ENCODE measurements around the gene STMN1. TPM values are rescaled to one million over a fixed set of nuclear protein-coding genes. Genes with fewer than 3 reads are reported as not detected.

Gene STMN1
- total RNA-seq, 2 experiments from 2014 or later = 575 to 595 TPM

DNA sequence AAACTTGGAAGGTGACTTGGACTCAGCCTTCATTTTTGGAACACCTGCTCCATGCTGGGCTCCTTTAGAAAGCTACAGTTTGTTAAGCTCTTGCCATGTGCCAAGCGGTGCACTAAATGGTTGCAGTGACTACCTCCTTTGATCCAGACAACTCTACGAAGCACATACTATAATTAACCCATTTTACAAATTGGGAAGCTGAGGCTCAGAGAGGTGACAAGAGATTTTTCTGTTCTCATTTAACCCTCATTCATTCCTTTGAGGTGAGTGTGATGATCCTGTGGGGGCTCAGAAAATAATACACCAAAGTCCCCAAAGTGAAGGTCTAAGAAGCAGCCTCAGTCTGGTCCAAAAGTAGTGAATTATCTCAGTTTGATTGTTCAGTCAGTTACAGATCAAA, 29.1 kb downstream of the STMN1 start:
- Mint-ChIP-seq H3K9me3 (no peaks in the 10 kb centered on the region), H3K4me3 (no peak overlapping the region), H3K4me1 (peaks cover 9% of the 10 kb centered on the region), H3K27ac (no peak overlapping the region), H3K36me3 (no peaks in the 10 kb centered on the region), H3K27me3 (peaks cover 19% of the 10 kb centered on the region)
- DNase-seq (no peak), ATAC-seq (ENCODE audit: low read depth) (no peak)
- POLR2A ChIA-PET = interaction anchor here (0.5 kb wide), 1 partner anchor 234 kb away, joined by 3 read pairs; no protein-coding TSS in a partner anchor

DNA sequence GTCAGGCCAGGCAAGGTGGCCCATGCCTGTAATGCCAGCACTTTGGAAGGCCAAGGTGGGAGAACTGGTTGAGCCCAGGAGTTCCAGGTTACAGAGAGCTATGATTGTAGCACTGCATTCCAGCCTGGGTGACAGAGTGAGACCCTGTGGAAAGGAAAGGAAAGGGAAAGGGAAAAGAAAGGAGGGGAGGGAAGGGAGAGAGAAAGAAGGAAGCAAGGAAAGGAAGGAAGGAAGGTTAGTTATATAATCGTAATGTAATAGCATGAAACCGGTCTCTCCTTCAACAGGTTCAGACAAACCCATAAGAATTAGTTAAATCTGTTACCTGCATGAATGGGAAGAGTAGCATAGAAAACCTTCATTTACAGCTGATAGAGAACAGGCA, 29.5 kb downstream of the STMN1 start:
- Mint-ChIP-seq H3K9me3 (no peaks in the 10 kb centered on the region), H3K27me3 (peaks cover 19% of the 10 kb centered on the region), H3K27ac (no peak overlapping the region), H3K4me1 (peaks cover 9% of the 10 kb centered on the region), H3K36me3 (no peaks in the 10 kb centered on the region), H3K4me3 (no peak overlapping the region)
- DNase-seq (no peak), ATAC-seq (ENCODE audit: low read depth) (no peak)
- POLR2A ChIA-PET = interaction anchor here (0.5 to 2.0 kb wide), 2 partner anchors 56 to 234 kb away, joined by 3 to 11 read pairs; partner anchors contain the start of gene MTFR1L

DNA sequence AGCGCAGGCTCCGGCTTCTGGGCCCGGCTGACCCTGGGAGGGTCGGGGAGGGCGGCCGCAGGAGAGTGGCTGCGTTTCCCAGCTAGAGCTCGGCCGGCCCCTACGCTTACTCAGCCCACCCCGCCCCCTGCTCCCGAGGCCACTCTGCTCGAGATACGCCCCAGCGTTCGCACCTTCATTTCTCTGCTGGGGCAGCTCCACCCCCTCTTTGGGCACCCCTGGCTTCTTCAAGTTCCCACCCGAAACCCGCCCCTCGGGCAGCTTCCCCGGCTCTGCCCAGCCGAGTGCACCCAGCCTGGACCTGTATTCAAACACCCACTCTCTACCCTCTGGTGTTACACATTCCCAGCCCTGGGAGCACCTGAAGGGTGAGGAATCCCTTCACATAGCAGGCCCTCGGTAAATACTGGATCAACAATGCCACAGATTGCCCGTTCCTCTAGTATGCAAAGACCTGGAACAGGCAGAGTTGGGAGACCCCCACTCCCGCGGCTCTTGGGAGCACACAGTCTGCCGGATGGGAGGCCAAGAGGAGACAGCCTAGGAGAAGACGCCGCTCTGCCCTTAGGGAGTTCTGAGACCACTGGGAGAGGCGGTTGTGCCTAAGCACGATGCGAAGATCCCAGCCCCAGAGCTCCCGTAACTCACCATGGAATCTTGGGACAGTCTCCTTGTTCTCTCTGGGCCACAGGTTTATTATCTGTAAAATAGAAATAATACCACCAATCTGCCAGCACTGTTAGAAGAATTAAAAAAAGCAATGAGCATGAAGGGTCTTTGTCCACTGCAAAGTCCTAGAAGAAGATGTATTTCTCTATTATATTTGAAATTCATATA, 30.1 kb downstream of the STMN1 start:
- ATAC-seq (ENCODE audit: low read depth) (peak; percentile 24), DNase-seq (no peak)
- H3K36me3 Mint-ChIP-seq = no peaks in the 10 kb centered on the region
- H3K4me3 Mint-ChIP-seq = peak overlapping the region; percentile 51
- no peaks in the 10 kb centered on the region for H3K9me3 Mint-ChIP-seq
- no peak overlapping the region for H3K27ac Mint-ChIP-seq
- POLR2A ChIA-PET = interaction anchor here (0.9 to 2.0 kb wide), 6 partner anchors 9 to 126 kb away, joined by 4 to 11 read pairs (median 5); partner anchors contain the start of genes MTFR1L and PAFAH2
- peaks cover 19% of the 10 kb centered on the region for H3K27me3 Mint-ChIP-seq
- peaks cover 9% of the 10 kb centered on the region for H3K4me1 Mint-ChIP-seq

DNA sequence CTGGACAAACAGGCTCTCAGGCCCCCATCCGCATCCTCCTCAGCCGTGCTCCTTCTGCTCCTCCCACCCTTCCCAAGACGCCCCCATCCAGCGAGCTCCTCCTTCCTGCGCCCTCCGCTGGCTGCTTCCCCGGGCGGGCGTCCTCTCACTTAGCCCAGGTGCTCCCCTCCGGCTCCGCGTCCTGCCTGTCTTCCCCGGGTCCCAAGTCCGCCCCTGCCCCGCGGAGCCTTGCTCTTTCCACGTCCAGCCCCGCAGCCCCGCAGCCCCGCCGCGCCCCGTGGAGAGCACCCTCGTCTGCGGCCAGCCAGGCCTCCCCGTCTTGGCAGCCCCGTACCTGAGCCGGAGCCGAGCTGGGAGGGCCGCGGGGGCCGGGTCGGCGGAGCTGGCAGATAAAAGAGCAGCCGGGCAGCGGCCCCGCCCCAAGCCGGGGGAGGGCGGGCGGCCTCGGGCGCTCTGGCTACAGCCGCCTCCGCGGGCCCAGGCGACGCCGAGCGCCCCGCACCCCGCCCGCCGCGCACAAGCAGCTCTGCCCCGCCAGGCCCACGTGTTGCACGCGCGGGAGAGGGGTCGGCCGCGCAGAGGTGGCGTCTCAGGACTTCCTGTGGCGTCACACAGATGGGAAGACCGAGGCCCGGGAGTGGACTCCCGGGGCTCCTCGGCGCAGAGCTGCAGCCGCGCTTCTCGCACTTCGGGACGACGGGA, 30.9 kb downstream of the STMN1 start, which contains the start of gene PAQR7:
PAQR7 (minus strand) TSS at position 555 of the 702 bp plus-strand sequence. CDS start 11,869 bp downstream, outside the sequence.
- Mint-ChIP-seq H3K4me3 (peak within 1 kb of the TSS; percentile 90), H3K9me3 (no peaks in the 10 kb centered on the region), H3K36me3 (no peaks in the 10 kb centered on the region), H3K27me3 (peaks cover 19% of the 10 kb centered on the region), H3K4me1 (peaks cover 9% of the 10 kb centered on the region), H3K27ac (peak within 1 kb of the TSS; percentile 66)
- DNase-seq = peak; percentile 80
- peak; percentile 86 for ATAC-seq (ENCODE audit: low read depth)
- POLR2A ChIA-PET = interaction anchor here (0.9 to 2.0 kb wide), 7 partner anchors 9 to 127 kb away, joined by 4 to 11 read pairs (median 5); partner anchors contain the start of genes MTFR1L and PAFAH2

DNA sequence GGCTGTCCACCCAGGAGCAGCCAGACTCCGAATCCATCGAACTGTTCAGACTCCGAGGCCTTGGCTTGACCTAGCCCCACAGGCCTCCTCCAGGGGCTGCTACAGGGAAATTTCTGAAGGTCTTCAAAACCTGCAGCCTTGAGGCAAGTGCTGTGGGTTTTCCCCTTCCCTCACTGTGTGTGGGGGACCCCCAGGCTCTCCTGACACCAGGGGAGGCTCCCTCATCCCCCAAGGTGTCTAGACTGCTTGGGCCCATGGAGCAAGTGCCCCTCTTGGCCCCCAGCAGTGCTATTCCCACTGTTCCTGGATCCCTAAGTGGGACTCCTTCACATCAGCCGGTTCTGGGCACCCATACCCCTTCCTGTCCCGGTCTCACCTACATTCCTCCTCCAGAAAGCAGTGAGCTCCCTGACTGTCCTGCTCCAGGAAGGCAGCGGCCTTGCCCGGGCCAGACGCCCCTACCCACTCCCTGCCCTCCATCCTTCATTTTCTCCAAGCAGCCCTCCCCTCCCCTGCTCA, 31.5 kb downstream of the STMN1 start:
- peak overlapping the region; percentile 66 for H3K27ac Mint-ChIP-seq
- DNase-seq (no peak), ATAC-seq (ENCODE audit: low read depth) (no peak)
- POLR2A ChIA-PET = interaction anchor here (0.7 to 2.0 kb wide), 6 partner anchors 10 to 123 kb away, joined by 3 to 11 read pairs (median 5); partner anchors contain the start of genes MTFR1L and PAFAH2
- peak overlapping the region; percentile 90 for H3K4me3 Mint-ChIP-seq
- H3K36me3 Mint-ChIP-seq = no peaks in the 10 kb centered on the region
- peaks cover 9% of the 10 kb centered on the region for H3K4me1 Mint-ChIP-seq
- H3K9me3 Mint-ChIP-seq = no peaks in the 10 kb centered on the region
- peaks cover 18% of the 10 kb centered on the region for H3K27me3 Mint-ChIP-seq

DNA sequence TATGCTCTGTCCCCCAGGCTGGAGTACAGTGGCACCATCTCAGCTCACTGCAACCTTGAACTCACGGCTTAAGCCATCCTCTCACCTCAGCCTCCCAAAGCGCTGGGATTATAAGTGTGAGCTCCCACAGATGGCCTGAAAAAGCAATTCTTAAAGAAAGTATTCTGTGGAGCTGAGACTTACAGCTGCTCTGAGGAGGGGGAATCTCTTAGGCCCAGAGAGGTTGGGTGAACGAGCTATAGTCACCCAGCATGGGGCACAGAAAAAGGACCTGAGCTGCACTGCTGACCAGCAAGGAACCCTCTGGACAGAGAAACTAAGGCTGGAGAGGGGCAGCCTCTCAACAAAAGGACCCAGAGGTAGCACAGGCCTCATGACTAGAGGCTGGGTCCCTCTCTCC, 32.0 kb downstream of the STMN1 start:
- no peaks in the 10 kb centered on the region for H3K9me3 Mint-ChIP-seq
- peaks cover 16% of the 10 kb centered on the region for H3K27me3 Mint-ChIP-seq
- no peak for DNase-seq
- H3K27ac Mint-ChIP-seq = no peak overlapping the region
- no peaks in the 10 kb centered on the region for H3K36me3 Mint-ChIP-seq
- peaks cover 9% of the 10 kb centered on the region for H3K4me1 Mint-ChIP-seq
- H3K4me3 Mint-ChIP-seq = peak overlapping the region; percentile 90
- no peak for ATAC-seq (ENCODE audit: low read depth)
- POLR2A ChIA-PET = interaction anchor here (0.6 to 1.7 kb wide), 5 partner anchors 11 to 336 kb away, joined by 3 to 5 read pairs (median 5); partner anchors contain the start of gene PAFAH2

DNA sequence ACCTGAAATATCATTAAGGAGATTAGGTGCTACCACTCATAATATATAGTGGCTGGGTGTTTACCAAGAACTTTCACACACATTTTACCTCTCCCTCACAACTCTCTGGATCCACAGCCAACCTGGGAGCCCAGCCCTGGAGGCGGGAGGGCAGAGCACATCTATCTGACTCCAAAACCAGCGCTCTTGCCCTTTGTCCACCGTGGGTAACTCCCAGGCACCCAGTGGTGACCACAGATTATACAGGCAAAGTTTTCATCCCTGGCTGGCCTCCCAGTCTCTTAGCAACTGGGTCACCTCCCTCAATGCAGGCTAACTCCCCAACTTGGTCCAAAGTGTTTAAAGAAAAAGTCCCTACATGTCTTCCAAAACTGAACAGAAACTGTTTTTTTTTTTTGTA, 33.1 kb downstream of the STMN1 start:
- Mint-ChIP-seq H3K27ac (no peak overlapping the region), H3K27me3 (peaks cover 10% of the 10 kb centered on the region), H3K9me3 (no peaks in the 10 kb centered on the region), H3K4me3 (no peak overlapping the region), H3K36me3 (no peaks in the 10 kb centered on the region), H3K4me1 (peaks cover 9% of the 10 kb centered on the region)
- ATAC-seq (ENCODE audit: low read depth) = no peak
- no peak for DNase-seq
- POLR2A ChIA-PET = no interaction called here

DNA sequence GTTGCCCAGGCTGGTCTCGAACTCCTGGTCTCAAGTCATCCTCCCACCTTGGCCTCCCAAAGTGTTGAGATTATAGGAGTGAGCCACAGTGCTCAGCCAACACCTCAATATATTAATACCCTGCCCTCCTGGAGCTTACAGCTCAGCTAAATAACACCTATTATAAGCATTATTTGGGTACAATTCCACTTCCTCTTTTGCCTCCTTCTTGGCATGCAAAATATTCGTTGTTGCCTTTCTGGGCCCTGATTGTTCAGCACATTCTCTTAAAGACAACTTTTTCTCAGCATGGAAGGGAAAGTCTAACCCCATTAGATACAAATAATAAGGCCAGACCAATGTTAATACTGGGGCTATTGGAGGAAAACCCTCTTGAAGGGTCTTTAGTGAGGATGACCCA, 33.5 kb downstream of the STMN1 start:
- Mint-ChIP-seq H3K27ac (no peak overlapping the region), H3K27me3 (peaks cover 10% of the 10 kb centered on the region), H3K4me1 (peaks cover 9% of the 10 kb centered on the region), H3K9me3 (no peaks in the 10 kb centered on the region), H3K36me3 (no peaks in the 10 kb centered on the region), H3K4me3 (no peak overlapping the region)
- POLR2A ChIA-PET = no interaction called here
- no peak for ATAC-seq (ENCODE audit: low read depth)
- no peak for DNase-seq

DNA sequence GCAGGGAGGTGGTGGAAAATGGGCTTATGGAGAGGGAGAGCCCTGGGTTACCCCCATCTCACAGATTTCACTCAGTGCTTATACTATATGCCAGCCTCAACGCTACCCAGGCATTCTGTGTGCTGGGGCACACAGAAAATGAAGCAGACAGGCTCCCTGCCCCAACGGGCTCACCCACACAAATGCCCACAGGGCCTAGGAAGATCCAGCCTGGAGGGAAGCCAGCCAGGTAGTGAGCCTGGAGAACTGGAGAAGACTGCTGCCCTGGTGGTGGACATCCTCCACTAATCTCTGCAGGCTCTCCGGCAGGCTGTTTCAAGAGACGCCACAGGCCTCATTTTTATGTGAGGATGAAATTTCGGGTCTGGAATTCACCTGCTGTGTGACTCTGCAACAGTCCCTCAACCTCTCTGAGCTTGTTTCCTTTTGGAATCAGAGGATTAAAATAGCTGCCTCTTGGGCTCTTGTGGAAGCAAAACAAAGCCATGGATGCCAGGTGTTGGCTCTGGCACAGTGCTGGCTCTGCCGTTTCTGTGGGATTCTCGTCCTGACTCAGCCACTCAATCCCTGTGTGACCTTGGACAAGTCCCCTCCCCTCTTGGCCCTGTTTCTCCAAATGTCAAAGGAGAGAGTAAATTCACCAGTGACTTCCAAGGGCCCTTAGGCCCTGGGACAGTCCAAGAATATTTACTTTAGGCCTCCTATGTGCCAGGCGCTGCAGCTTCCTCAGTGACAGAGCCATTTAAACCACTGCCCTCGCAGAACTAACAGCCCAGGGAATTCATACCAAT, 34.3 kb downstream of the STMN1 start:
- H3K4me1 Mint-ChIP-seq = peaks cover 9% of the 10 kb centered on the region
- POLR2A ChIA-PET = no interaction called here
- no peak overlapping the region for H3K27ac Mint-ChIP-seq
- H3K9me3 Mint-ChIP-seq = no peaks in the 10 kb centered on the region
- DNase-seq (no peak), ATAC-seq (ENCODE audit: low read depth) (no peak)
- H3K4me3 Mint-ChIP-seq = no peak overlapping the region
- no peaks in the 10 kb centered on the region for H3K36me3 Mint-ChIP-seq
- peaks cover 10% of the 10 kb centered on the region for H3K27me3 Mint-ChIP-seq

DNA sequence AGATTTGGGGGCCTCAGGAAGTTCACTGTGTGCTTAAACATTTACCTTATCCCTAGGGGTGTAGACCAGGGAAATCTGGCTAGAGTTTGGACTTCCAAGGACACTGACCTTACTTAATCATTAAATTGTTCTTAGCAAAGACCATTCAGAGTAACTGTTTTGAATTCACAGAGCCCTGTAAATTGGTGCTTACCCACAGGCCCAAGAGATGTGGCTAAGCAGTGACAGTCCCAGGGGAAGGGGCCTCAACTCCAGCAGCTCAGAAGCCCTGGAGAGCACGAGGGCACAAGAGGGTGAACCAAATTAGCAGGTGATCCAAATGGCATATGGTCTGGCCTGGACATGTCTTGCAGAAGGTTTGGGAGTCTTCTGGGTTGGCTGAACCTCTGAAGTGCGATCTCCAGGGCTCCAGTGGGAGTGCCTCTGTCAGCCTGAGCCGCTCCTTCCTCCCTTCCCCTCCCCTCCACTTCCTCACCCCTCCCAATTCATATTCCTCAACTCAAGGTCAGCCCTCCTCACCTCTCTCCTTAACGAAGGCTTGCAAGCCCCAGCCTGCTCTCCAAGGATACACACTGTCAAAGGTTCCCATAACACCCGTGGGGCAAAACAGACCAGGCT, 35.0 kb downstream of the STMN1 start:
- Mint-ChIP-seq H3K27ac (no peak overlapping the region), H3K4me3 (no peak overlapping the region), H3K9me3 (no peaks in the 10 kb centered on the region), H3K4me1 (peaks cover 9% of the 10 kb centered on the region), H3K27me3 (peaks cover 3% of the 10 kb centered on the region), H3K36me3 (no peaks in the 10 kb centered on the region)
- no peak for ATAC-seq (ENCODE audit: low read depth)
- POLR2A ChIA-PET = no interaction called here
- no peak for DNase-seq

DNA sequence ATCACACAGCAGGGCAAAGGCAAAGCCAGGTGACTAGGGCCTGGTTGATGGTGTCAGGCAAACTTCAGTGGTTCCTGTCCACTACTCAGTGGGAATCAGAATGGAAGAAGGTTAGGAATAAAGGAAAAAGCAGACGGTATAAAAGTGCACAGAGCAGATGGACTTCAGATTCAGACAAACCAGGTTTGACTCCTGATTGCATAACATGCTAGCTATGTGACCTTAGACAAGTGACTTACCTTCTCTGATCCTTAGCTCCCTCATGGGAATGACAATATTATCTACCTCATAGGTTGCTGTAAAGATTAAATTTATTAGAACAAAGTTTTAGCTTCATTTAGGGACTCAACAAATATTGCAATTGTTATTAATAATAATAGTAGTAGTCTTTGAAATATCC, 35.6 kb downstream of the STMN1 start:
- H3K36me3 Mint-ChIP-seq = no peaks in the 10 kb centered on the region
- no peak overlapping the region for H3K4me3 Mint-ChIP-seq
- POLR2A ChIA-PET = no interaction called here
- no peaks in the 10 kb centered on the region for H3K27me3 Mint-ChIP-seq
- no peak overlapping the region for H3K27ac Mint-ChIP-seq
- ATAC-seq (ENCODE audit: low read depth) (no peak), DNase-seq (no peak)
- peaks cover 6% of the 10 kb centered on the region for H3K4me1 Mint-ChIP-seq
- no peaks in the 10 kb centered on the region for H3K9me3 Mint-ChIP-seq

DNA sequence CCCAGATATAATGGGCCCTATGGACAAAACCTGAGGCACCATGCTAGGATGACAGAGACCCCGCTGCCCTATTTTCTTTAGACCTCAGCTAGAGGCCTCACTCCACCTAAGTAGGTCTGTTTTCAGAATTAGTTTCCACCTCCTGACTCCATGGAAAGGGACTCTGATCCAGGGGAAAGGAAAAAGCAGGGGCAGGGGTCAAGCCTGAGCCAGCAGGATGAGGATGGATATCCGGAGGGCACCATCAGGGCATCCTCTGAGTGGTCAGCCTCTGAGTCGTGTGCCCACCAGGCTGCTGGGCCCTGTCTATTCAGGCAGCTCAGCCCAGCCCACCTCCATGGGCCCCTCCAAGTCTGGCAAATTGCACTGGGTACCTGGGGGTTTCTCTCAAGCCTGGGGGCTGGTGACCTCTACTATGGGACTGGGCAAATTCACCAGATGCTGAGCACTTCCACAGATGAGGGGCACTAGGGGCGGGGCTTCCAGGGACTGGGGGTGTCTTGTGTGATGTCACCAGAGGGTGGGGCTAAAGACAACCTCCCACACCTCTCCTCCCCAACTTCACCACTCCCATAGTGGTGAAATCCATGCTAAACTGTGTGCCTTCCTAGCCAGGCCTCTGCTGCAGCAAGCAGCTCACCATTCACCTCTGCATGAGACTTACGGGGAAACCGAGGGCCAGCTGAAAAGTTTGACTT, 36.2 kb downstream of the STMN1 start:
- Mint-ChIP-seq H3K27me3 (no peaks in the 10 kb centered on the region), H3K4me1 (peaks cover 6% of the 10 kb centered on the region), H3K27ac (no peak overlapping the region), H3K9me3 (no peaks in the 10 kb centered on the region), H3K4me3 (no peak overlapping the region), H3K36me3 (no peaks in the 10 kb centered on the region)
- POLR2A ChIA-PET = no interaction called here
- DNase-seq = no peak
- ATAC-seq (ENCODE audit: low read depth) = no peak
